ENCODE data around the gene ATP1A2.

DNA sequence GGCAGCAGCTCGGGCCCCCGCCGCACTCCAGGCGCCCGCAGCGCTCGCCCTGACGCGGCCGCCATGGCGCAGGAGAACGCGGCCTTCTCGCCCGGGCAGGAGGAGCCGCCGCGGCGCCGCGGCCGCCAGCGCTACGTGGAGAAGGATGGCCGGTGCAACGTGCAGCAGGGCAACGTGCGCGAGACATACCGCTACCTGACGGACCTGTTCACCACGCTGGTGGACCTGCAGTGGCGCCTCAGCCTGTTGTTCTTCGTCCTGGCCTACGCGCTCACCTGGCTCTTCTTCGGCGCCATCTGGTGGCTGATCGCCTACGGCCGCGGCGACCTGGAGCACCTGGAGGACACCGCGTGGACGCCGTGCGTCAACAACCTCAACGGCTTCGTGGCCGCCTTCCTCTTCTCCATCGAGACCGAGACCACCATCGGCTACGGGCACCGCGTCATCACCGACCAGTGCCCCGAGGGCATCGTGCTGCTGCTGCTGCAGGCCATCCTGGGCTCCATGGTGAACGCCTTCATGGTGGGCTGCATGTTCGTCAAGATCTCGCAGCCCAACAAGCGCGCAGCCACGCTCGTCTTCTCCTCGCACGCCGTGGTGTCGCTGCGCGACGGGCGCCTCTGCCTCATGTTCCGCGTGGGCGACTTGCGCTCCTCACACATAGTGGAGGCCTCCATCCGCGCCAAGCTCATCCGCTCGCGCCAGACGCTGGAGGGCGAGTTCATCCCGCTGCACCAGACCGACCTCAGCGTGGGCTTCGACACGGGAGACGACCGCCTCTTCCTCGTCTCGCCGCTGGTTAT lies 31.4 kb upstream of the ATP1A2 start:
- TF ChIP-seq, protein P1, sequence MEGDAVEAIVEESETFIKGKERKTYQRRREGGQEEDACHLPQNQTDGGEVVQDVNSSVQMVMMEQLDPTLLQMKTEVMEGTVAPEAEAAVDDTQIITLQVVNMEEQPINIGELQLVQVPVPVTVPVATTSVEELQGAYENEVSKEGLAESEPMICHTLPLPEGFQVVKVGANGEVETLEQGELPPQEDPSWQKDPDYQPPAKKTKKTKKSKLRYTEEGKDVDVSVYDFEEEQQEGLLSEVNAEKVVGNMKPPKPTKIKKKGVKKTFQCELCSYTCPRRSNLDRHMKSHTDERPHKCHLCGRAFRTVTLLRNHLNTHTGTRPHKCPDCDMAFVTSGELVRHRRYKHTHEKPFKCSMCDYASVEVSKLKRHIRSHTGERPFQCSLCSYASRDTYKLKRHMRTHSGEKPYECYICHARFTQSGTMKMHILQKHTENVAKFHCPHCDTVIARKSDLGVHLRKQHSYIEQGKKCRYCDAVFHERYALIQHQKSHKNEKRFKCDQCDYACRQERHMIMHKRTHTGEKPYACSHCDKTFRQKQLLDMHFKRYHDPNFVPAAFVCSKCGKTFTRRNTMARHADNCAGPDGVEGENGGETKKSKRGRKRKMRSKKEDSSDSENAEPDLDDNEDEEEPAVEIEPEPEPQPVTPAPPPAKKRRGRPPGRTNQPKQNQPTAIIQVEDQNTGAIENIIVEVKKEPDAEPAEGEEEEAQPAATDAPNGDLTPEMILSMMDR (IDR thresholded peaks at IDR 0.05) = no peak
- no peak for TF ChIP-seq POLR2A (IDR thresholded peaks at IDR 0.05)
